RCC 7860 (cell line): ENCODE data around the gene POU4F3.

Source experiments
- DNase-seq: peaks from one replicate; pipeline ENCODE4 v3.0.0-alpha.2; 2015; ENCODE audit warnings: low spot score
- FAIRE-seq: peaks from 2 replicates; lab custom pipeline; 2012; peaks lifted over from hg19 to GRCh38; lab: Jason Lieb, UNC

The POU4F3 gene

DNA sequence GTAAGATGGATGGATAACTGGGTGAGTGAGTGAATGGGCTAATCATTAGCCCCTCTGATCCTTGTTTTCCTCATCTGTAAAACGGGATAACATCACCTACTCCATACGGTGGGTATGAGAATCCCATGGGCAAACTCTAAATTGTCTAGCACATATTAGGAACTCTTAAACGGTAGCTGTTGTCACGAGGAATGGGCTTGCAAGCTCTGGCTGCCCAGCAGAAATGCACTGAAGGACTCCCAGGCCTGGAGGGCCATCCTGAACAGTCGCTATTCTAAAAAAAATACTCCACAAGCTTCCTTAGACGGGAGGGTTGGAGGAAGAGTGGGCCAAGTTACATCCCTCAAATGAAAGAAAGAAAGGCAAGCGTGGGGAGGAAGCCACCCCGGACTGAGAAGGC, 711 bp upstream of the POU4F3 start:
- DNase-seq = no peak
- no peak for FAIRE-seq

DNA sequence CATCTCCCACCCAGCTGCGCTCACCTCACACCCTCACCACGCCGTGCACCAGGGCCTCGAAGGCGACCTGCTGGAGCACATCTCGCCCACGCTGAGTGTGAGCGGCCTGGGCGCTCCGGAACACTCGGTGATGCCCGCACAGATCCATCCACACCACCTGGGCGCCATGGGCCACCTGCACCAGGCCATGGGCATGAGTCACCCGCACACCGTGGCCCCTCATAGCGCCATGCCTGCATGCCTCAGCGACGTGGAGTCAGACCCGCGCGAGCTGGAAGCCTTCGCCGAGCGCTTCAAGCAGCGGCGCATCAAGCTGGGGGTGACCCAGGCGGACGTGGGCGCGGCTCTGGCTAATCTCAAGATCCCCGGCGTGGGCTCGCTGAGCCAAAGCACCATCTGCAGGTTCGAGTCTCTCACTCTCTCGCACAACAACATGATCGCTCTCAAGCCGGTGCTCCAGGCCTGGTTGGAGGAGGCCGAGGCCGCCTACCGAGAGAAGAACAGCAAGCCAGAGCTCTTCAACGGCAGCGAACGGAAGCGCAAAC, 1.1 kb downstream of the POU4F3 start:
- FAIRE-seq (no peak), DNase-seq (no peak)

DNA sequence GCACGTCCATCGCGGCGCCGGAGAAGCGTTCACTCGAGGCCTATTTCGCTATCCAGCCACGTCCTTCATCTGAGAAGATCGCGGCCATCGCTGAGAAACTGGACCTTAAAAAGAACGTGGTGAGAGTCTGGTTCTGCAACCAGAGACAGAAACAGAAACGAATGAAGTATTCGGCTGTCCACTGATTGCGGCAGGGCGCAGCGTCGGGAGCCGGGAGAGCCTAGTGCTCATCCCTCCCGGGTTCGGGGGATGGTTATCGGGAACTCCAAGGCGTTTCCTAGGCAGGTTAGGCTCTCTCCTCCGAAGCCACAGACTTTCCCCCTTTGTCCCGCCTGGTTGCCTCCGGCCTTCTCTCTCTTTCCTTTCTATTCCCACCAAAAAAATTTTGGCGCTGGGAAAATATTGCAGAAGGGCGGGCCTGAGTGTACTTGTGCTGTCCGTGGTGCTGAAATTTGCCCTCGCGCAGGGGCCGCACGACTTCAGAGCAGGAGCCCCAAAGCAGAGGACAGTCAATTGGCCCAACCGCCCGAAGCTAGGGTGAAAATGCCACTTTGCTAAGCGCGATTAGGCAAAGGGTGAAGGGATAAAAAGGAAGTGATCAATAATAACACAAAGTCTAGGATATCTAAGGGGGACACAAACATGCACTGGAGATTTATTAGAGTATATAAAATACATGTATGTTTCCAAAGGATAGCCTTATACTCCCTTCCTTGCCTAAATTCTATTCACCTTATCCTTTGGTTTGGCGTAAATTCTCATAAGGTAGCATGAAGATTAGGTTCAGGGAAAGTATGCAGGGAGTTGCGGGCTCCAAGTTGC, 1.8 kb downstream of the POU4F3 start:
- FAIRE-seq (no peak), DNase-seq (no peak)

DNA sequence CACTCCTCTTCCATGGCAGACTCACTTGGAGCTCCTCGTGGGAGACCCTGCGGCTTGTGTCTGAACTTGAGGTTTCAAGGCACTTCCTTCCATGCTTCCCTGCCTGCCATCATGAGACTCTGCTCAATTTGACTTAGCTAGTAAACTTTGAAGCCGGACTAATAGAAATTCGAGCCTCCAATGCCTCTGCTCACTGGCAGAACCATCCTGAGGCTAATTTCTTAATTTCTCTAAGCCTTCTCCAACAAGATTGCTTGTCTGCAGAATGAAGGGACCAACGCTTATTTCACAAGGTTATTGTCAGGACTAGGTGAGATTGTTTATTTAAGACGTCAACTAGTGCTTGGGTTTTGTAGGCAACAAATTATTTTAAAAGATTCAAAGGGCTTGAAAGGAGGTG, 3.2 kb downstream of the POU4F3 start:
- no peak for FAIRE-seq
- DNase-seq = no peak

DNA sequence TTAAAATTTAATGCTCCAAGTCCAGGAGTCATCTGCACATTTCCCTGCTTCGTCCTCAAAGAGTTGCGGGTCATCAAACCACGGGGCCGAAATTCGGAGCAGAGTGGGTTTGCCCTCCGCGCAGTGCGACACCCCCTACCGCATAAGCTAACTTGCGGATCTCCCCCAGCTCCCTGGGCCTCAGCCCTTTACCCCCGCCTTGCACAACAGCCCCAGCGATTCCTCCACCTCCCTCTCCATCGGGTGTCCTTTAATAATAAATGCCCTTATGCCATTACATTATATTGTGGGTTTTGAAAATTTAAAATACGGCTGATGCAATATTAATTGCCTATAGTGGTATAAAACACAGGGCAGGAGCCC, 3.9 kb downstream of the POU4F3 start:
- DNase-seq = no peak
- FAIRE-seq = no peak

DNA sequence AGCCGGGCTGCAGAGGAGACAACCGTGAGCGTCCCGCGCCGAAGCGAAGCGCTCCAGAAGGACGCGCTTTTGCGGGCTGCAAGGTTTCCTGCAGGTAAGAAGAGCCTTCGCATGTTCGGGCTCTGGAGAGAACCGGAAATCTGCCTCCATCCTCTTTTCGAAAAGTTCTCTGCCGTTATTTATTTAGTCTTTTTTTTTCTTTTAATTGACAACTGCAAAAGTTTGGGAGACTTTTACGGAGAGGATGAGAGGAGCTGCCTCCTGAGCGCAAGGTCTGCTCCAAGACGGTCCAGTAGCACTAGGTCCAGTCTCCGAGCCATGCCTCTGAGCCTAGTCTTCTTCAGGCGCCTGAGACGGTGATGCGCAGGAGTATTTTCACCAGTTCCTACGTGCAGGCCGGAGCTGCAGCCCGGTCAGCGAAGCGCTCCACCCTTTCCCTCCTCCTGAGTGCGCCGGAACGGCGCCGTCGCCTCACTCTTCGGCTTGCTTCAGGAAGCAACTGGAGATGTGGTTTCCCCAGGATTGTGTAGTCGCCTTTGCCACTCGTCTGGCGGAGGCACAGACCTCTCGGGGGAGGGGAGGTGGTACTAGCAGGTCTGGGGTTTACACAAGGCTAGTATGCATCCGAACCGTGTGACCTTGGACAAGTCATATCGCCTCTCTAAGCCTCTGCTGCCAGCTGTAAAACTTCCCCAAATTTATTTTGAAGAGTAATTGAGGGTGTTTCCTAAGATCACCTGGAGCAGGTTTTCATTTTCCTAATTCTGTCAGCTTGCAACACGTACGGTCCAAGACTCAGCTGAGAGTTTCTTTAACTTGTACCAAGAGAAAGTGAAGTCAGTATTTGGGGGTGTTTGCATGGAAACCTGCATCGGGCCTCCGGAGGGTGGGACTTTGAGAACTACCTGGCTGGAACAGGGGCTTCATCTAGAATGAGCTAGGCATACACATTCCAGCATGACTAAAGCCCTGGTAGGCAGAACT, 4.5 kb downstream of the POU4F3 start:
- FAIRE-seq (no peak), DNase-seq (no peak)

DNA sequence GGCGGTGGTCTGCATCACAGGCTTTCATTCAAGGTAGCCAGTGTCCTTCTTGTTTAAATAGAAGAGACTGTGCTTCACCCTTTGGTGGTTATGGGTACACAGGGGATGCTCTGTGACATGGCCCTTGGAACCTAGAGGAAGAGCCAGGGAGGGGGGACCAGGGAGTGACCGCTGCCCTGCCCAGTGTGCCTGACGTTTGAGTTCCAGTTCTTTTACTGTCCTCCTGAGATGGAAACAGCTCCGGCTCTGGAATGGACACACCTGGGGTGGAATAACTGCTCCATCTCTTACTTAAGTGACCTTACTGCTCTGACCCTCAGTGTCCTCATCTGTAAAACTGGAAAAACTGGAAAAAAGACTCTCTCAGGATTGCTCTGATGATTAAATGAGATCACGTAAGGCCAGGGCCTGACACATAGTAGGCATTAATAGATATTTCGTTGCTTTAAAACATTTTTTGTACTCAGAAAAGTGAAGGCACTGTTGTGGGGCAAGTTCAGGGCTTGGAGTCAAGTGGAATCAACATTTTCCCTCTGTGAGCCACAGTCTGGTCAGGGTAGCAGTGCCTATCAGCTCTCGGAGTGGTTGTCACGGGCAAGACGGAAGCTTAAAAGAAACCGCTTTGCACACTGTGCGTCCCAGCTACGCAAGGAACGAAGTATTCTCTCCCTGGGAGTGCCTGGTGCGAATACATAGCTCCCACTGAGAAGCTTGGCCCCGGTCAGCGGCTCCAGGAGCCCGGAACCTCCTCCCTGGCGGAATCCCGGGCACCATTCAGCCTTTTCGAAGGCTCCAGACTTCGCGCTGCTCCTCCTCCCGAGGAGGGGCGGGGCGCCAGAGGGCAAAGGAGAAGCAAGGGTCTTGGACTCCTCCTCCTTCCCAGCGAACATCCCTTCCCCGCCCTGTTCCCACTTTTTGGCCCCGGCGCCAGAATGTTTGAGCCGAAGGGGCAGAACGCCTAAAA, 5.8 kb downstream of the POU4F3 start:
- DNase-seq (no peak), FAIRE-seq (no peak)

DNA sequence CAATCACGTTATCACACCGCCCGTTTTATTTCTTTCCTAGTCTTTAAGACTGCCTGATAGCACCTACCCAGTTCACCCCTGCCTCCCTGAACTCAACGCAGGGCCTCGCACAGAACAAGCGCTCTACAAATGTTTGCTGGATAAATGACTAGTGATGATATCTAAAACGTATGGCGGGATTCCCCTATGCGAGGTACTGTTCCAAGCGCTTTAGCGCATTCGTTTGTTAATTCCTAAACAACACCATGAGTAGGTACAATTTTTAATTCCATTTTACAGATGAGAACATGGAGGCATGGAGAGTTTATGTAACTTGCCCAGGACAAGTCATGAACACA, 6.6 kb downstream of the POU4F3 start:
- DNase-seq (no peak), FAIRE-seq (no peak)

DNA sequence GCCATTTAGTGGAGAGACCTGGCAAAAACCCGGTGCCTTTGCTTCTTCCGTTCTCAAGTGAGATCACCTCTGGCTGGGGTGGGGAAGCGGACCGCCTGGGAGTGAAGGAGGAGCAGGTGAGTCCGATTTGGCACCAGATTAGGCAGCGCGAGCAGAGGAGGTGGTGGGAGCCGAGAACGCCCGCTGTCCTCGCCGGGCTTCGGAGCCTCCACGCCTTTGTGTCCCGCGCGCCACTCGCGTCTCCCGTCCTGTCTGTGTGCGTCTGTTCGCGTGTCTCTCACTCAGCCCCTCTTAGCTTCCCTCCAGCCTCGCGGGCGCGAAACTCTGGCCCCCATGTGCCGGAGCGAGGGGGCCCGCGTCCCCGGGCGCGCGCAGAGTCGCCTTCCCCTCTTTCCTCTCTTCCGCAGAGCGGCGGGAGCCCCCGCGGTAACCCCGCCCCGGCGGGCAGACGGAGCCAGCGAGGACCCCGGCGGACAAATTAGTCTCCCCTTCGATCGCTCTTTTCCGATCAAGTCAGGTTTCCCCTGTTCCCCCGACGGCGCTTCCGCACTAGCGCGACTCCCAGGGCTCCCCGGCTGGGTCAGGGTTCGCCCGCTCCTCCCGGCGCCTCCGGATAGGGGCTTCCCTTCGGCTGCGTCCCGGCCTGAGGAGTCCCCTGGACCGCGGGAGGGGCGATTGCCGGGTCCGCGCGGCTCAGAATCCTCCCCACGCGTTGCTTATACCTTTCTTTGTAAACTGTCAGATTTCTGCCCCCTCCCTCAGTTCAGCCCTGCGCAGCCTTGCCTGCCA, 7.1 kb downstream of the POU4F3 start:
- DNase-seq = no peak
- FAIRE-seq = no peak

DNA sequence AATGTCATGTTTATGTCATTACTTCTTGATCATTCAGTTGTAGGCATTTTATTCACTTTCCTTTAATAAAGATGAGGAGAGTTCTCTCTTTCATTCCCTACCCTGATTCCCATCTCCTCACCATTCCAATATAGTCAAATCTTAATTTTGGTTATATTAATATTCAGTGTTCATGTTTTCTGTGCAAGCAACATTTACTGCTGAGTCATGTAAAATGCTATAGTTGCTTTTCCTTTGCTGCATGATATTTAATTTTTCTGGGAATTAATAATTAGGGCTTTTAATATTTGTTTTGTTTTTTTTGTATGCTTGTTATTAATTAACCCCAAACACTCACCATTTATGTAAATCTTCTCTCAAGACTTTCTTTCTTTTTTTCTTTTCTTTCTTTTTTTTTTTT, 18.5 kb downstream of the POU4F3 start:
- FAIRE-seq (no peak), DNase-seq (no peak)

DNA sequence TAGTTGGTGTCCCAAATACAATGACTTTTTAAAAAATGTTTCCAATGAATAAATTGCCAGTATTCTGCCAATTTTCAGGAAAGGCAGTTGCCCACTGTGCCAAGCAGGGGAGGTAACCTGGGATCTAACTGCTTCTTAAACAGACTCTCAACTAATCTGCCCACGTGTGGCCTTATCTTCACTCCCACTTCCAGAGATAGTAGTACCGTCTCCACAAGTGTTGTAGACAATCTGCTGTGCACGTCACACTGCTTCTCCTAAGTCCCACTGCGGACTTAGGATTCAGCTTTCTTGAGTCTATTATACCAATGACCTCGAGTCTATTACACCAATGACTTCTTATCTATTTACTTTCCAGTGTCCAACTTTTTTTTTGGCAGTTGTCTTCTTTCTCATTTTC, 21.2 kb downstream of the POU4F3 start:
- no peak for DNase-seq
- no peak for FAIRE-seq

DNA sequence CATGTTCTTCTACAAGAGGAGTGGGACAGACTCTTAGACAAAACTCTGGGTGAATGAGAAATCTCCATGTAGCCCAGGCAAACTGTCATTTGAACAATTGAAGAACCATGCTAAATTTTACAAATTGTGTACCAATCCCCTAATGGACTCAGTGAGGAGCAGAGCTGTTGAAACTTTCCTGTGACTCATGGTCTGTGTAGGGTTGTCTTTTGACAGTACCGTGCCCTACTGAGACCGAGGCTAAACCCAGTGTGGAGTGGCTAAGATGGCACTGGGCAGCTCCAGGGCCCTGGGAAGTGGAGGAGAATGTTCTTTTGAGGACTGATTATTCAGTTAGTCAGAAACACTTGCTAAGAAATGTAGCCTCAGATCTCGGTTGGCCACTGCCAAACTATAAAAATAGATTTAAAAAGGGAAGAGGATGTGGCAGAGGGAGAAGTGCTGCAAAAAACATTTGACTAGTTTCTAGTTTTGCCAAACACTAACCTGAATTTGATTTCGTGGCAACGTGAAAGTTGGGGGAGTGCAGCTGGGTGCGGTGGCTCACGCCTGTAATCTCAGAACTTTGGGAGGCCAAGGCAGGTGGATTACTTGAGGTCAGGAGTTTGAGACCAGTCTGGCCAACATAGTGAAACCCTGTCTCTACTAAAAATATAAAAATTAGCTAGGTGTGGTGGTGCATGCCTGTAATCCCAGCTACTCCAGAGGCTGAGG, 24.7 kb downstream of the POU4F3 start:
- DNase-seq (no peak), FAIRE-seq (no peak)

DNA sequence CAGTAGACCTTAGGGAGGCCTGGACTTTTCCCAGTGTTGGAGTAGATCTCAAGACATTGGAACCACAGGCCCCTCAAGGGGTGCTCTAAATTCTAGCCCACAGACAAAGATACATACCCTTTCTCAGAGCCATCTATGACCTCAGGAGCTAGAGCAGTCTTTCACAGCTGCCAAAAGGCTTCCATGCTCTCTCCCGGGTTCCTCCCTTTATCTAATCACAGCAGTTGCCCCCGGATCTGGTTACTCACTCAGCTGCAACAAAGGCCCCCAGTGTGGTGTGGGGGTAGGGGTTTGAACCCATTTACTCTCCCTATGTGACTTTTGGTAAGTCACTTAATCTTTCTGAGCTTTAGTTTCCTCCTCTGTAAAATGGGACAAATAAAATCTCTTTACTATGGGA, 27.0 kb downstream of the POU4F3 start:
- no peak for DNase-seq
- no peak for FAIRE-seq

DNA sequence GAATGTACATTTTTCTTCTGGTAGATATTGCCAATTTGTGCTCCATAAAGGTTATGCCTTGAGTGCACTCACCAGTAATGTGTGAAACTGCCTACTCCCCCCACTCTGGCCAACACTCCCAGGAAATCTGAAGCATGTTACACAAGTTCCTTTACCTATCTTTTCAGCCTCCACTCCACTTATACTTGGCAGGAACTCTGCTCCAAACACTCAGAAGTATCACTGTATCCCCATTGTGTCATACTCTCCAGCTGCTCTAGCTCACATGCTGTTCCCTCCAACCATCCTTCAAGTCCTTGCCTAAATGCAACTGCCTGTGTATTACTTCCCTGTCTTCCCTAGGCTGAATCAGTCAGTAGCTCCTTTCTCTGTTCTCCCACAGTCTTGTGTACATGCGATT, 28.3 kb downstream of the POU4F3 start:
- no peak for FAIRE-seq

DNA sequence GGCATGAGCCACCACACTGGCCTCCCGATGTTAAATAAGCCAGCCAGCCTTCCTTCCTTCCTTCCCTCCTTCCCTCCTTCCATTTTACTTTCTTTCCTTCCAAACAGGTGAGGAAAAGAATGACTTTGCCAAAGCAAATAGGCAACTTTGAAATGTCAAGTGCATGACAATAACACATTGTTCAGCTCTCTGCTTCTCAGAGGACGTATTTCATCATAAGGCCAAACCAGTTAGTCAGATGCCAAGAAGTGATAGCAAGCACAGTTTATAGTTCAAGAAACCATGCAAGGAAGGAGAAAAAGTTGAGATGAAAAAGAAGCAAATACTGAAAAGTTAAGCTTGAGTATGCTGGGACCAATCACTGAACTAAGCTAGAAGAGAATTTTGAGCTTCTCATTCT, 29.5 kb downstream of the POU4F3 start:
- DNase-seq (no peak), FAIRE-seq (no peak)

More for the DNA sequence above, 28.3 kb downstream of the POU4F3 start:
- DNase-seq = no peak

DNA sequence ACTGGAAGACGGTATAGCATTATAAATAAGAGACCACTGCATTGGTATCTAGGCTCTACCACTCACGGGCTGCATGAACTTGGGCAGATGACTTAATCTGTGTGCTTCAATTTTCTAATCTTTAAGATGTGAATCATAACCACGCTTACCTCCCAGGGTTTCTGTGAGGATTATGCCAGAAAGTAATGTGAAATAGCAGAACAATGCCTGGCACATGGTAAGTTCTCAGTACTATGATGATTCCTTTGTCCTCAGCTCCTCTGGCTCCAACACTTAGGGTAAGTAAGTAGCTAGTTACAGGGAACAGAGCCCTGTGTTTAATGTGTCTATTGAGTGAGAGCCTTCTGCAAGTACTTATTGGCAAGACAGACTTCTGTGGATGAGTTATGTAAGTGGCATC, 31.1 kb downstream of the POU4F3 start:
- no peak for FAIRE-seq

DNA sequence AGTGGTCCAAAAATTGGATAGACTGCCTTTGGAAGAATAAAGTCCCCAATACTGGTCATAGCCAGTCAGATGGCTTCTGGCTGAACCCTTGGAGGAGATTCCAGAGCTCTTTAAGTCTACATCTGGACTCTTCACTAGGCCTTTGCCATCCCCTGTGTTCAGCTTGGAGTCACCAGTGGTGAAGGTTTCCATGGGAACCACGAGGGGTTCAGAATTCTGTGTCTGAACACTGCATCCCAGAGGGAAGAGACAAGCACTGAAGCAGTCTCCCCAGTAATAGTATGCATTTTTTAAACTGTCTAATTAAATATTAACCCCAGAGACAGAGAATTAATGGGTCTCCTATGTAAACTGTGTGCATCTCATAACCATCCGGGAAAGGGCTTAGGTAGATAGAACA, 38.2 kb downstream of the POU4F3 start:
- no peak for FAIRE-seq
- DNase-seq = no peak

More for the DNA sequence above, 31.1 kb downstream of the POU4F3 start:
- peak; percentile 32 for DNase-seq

DNA sequence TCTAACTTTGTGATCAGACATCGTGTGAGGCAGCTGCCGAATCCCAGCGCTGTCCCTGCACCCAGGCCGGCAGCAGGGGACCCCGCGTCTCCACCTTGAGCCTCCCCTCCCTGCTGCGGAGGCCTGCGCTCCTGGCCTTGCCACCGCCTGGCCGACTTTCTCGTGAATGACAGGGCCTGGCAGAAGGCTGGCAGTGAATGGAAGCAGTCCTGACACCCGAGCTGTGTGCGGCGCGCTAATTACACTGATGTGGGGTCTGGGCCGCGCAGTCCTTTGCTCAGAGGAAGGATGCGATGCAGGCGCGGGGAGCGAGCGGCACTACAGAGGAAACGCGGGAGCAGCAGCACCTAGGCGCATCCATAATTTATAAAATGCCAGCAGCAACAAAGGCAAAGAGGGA, 40.3 kb downstream of the POU4F3 start:
- FAIRE-seq (no peak), DNase-seq (no peak)

DNA sequence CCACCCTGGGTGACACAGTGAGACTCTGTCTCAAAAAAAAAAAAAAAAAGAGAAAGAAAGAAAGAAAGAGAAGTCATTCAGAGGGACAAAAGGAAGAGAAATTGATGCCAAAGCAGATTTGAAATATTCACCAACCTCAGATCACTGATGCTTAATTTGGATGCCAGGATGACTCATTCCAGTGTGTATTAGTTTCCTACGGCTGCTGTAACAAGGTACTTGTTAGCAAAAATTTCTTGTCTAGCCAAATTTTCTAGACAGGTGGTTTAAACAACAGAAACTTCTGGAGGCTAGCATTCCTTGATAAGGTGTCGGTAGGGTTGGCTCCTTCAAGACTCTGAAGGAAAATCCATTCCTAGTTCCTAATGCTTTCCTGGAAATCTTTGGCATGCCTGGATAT, 42.1 kb downstream of the POU4F3 start:
- FAIRE-seq = no peak
- DNase-seq = no peak
